AG04450 (cell line): ENCODE results near the gene TAAR2. TPM values are rescaled to one million over a fixed set of nuclear protein-coding genes. Genes with fewer than 3 reads are reported as not detected.

Source experiments
- CTCF ChIA-PET: fragments of 300-600, 350-600 bp; formaldehyde crosslinking; extraction: SDS; loops from one replicate; lab custom pipeline; 2022; ENCODE audit warnings: antibody characterized with exemption, inconsistent platforms; lab: Charles Lee
- POLR2A ChIA-PET: fragments of 350-600 bp; formaldehyde crosslinking; extraction: SDS; loops from one replicate; lab custom pipeline; 2021; ENCODE audit warnings: antibody characterized with exemption, inconsistent platforms; lab: Yijun Ruan, JAX
- DNase-seq: peaks from one replicate; pipeline ENCODE4 v3.0.0-alpha.2; 2011; ENCODE audit warnings: low read depth, low spot score
- H3K27ac ChIP-seq: one replicate; pipeline ENCODE4 v1.5.1; 2012; ENCODE audit warnings: low read depth, low read length, control low read depth
- H3K27me3 ChIP-seq: one replicate; pipeline ENCODE4 v1.6.0; 2012; ENCODE audit warnings: low read length; ENCODE audit not compliant: control insufficient read depth, insufficient read depth
- H3K4me3 ChIP-seq: 2 replicates; pipeline ENCODE4 v1.5.1; 2011; ENCODE audit warnings: mild to moderate bottlenecking, low read depth, low read length, control low read depth
- H3K9me3 ChIP-seq: 2 replicates; pipeline ENCODE4 v1.5.1; 2012; ENCODE audit warnings: low read length; ENCODE audit not compliant: control insufficient read depth, insufficient read depth
- polyA plus RNA-seq: library from polyadenylated mRNA; depleted of rRNA; stranded (reverse); fragments of >200 nt; gene quantifications from 2 replicates; pipeline ENCODE4 v1.2.3, GENCODE V29; 2011
- TF ChIP-seq, protein P1 (sequence below): IDR thresholded peaks from 2 replicates; pipeline ENCODE4 v1.5.1; 2011; ENCODE audit warnings: low read depth, low read length, control low read depth, inconsistent platforms

TAAR2 gene
- polyA plus RNA-seq, 1 experiment = not detected

DNA sequence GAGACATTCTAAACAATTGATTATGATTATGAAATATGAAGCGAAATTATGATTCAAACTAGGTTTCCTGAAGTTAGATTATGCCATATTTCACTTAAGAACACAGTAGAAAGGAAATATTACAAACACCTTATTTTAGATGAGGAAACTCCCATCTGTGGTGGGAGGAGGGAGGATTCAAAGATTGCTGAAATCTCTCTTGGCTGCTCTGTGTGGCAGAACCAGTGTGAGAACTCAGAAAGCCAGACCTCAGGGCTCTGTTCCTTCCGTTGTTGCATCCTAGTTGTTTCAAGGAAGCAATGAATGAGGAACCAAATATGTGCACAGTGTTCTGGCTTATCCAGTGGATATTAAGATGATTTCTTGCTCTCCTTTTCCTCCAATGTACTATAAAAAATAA is 36.7 kb downstream of the TAAR2 start:
- CTCF ChIA-PET = no interaction called here
- Histone ChIP-seq H3K9me3 (no peaks in the 10 kb centered on the region), H3K4me3 (no peak overlapping the region), H3K27me3 (peaks cover 16% of the 10 kb centered on the region), H3K27ac (no peak overlapping the region)
- no peak for DNase-seq
- POLR2A ChIA-PET = no interaction called here
- TF ChIP-seq, protein P1, sequence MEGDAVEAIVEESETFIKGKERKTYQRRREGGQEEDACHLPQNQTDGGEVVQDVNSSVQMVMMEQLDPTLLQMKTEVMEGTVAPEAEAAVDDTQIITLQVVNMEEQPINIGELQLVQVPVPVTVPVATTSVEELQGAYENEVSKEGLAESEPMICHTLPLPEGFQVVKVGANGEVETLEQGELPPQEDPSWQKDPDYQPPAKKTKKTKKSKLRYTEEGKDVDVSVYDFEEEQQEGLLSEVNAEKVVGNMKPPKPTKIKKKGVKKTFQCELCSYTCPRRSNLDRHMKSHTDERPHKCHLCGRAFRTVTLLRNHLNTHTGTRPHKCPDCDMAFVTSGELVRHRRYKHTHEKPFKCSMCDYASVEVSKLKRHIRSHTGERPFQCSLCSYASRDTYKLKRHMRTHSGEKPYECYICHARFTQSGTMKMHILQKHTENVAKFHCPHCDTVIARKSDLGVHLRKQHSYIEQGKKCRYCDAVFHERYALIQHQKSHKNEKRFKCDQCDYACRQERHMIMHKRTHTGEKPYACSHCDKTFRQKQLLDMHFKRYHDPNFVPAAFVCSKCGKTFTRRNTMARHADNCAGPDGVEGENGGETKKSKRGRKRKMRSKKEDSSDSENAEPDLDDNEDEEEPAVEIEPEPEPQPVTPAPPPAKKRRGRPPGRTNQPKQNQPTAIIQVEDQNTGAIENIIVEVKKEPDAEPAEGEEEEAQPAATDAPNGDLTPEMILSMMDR = no peak

DNA sequence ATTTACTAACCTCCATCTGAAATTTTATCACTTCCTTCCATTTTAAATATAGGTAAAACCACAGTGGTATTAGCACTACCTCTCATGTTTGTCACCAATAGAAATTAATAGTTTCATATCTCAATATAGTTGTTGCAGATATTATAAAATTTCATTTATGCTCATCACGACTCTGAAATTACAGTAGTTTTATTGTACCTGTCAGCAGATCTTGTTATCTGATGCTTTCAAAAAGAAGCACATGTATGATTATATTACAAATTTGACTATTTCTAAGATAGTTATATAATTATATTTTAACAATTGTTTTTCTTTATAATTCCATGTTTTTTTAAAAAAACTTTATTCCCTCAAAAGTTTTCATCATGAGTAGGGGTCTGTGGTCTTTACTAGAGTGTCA is 39.4 kb downstream of the TAAR2 start:
- DNase-seq = no peak
- Histone ChIP-seq H3K27ac (no peak overlapping the region), H3K9me3 (peaks cover 2% of the 10 kb centered on the region; the same call in 1 of the 2 replicates), H3K27me3 (peaks cover 26% of the 10 kb centered on the region), H3K4me3 (no peak overlapping the region)
- POLR2A ChIA-PET = no interaction called here
- CTCF ChIA-PET = interaction anchor here (0.5 to 1.0 kb wide), 2 partner anchors 36 to 214 kb away, joined by 3 read pairs; partner anchors contain the start of gene SLC18B1
- TF ChIP-seq, protein P1 = no peak

DNA sequence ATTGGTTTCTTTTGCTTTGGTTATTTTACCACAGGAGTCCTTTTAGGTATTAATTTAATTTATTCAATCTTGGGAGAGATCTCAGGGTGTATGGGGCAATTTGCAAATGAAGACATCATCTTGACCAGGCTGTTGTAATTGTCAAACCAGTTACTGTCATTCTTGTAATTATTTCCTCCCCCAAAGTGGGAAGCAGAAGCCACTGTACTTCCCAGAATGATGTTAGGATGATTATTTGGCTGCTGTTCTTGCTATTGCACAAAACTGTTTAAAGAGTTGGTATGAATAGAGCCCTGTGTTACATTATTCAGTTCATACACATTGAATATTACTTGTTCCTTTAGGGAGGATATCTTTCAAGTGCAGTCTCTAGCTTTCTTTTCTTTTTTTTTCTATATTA is 52.3 kb downstream of the TAAR2 start:
- Histone ChIP-seq H3K27ac (no peak overlapping the region), H3K4me3 (no peak overlapping the region), H3K9me3 (no peaks in the 10 kb centered on the region), H3K27me3 (peaks cover 18% of the 10 kb centered on the region)
- TF ChIP-seq, protein P1 = no peak
- POLR2A ChIA-PET = no interaction called here
- CTCF ChIA-PET = interaction anchor here (1.2 kb wide), 1 partner anchor 98 kb away, joined by 3 read pairs; no protein-coding TSS in a partner anchor
- no peak for DNase-seq

DNA sequence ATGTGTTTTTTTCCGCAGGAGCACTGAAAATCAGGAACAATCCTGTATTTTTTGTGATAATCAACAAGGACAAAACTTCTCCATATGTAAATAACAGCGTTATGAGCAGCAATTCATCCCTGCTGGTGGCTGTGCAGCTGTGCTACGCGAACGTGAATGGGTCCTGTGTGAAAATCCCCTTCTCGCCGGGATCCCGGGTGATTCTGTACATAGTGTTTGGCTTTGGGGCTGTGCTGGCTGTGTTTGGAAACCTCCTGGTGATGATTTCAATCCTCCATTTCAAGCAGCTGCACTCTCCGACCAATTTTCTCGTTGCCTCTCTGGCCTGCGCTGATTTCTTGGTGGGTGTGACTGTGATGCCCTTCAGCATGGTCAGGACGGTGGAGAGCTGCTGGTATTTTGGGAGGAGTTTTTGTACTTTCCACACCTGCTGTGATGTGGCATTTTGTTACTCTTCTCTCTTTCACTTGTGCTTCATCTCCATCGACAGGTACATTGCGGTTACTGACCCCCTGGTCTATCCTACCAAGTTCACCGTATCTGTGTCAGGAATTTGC is 53.8 kb downstream of the TAAR2 start, which contains the start of gene TAAR6:
Gene TAAR6 (plus strand): TSS at position 102 of the 557 bp plus-strand sequence. CDS start 0 bp downstream, at position 102.
- CTCF ChIA-PET = no interaction called here
- DNase-seq = no peak
- Histone ChIP-seq H3K9me3 (no peaks in the 10 kb centered on the region), H3K27ac (no peak within 1 kb of the TSS), H3K27me3 (peaks cover 18% of the 10 kb centered on the region), H3K4me3 (no peak within 1 kb of the TSS)
- POLR2A ChIA-PET = no interaction called here
- TF ChIP-seq, protein P1 = no peak

DNA sequence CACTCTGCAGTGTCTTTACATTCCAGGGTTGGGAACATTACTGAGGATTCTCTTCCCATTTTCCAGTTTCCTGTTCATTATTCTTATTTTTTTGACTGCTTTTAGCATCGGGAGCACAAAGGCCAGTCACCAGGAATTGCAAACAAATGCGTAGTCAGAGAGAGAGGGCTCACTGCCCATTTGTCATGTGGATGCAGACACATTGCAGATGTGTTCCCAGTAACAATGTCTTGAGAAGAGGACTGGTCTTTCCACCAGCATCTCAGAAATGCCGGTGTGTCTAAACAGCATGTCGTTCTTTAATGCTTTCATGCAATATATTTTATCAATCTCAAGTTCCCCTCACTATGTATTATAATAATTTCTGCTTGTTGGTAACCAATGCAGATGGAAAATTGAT is 54.9 kb downstream of the TAAR2 start:
- Histone ChIP-seq H3K4me3 (no peak overlapping the region), H3K9me3 (no peaks in the 10 kb centered on the region), H3K27me3 (peaks cover 18% of the 10 kb centered on the region), H3K27ac (no peak overlapping the region)
- CTCF ChIA-PET = no interaction called here
- TF ChIP-seq, protein P1 = no peak
- no peak for DNase-seq
- POLR2A ChIA-PET = no interaction called here
